Ammon's horn (tissue), 1 donor: ENCODE measurements around the gene SYT1.

Experiments used
- DNase-seq: peaks from one replicate; pipeline ENCODE4 v3.0.0-alpha.2; 2016; ENCODE audit warnings: low spot score

The SYT1 gene

DNA sequence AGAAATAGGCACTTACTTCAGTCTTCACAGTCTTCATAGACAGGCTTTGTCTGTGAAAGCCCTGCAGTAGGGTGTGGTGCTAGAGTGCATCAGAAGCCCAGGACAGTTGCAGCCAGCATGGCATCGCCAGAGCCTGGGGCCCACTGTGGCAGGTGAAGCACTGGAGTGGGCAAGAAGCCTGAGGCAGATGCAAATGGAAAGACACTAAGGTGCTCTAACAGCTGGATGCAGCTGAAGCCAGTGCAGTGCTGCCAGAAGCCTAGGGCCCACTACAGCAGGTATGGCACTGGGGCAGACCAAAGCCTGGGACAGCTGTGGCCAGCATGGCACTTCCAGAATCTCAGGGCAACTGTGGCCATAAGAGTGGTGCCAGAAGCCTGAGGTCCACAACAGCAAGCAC is 358.6 kb downstream of the SYT1 start:
- no peak for DNase-seq

GRCh38 chr12:79223761-79224160 is 359.2 kb downstream of the SYT1 start:
- DNase-seq: no peak

GRCh38 chr12:79227091-79227490 is 362.5 kb downstream of the SYT1 start:
- DNase-seq: no peak

- no peak for DNase-seq
Observed at GRCh38 chr12:79227646-79228045, 363.1 kb downstream of the SYT1 start.

GRCh38 chr12:79233341-79233781 is 368.8 kb downstream of the SYT1 start:
- DNase-seq: no peak

DNA sequence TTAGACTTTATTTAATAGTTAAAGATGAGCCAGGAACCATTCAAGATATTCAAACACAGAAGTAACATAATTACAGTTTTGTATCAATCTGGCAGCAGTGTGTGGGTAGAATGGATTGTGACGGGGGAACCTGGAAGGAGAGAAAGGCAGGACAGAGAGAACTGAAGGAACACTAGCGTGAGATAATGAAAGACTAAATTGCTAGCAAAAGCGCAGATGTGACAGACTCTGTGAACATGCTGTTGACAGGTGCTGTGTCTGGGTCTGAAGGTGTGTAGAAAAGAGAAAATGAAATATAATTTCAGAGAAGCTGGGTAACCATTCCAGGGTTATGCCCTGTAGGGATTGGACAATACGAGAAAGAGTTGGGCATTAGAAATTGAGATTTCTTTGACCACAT is 372.3 kb downstream of the SYT1 start:
- no peak for DNase-seq

DNA sequence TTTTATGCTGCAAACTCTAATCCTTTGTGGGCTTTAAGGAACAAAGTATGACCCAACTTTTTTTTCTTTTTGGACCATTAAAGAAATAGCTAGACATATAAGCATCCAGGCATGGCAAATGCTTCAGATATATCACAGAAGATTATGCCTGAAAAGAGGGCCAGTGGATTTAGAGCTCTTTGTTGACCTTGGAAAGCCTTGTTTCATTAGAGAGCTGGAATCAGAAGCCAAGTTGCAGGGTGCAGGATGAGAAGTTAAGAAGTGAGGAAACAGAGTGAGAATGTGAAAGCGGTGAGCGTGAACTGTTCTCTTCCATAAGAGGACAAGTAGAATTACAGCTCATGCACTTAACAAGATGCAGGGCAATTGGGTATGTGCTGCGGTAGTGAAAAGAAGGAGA is 373.7 kb downstream of the SYT1 start:
- no peak for DNase-seq

GRCh38 chr12:79247494-79247893 is 382.9 kb downstream of the SYT1 start:
- DNase-seq: no peak

GRCh38 chr12:79250186-79250585 is 385.6 kb downstream of the SYT1 start:
- DNase-seq: no peak

- no peak for DNase-seq
Observed at GRCh38 chr12:79250960-79251755, 386.6 kb downstream of the SYT1 start.

GRCh38 chr12:79252358-79253075 is 387.9 kb downstream of the SYT1 start:
- DNase-seq: no peak

- no peak for DNase-seq
Observed at GRCh38 chr12:79255288-79255687, 390.7 kb downstream of the SYT1 start.

DNA sequence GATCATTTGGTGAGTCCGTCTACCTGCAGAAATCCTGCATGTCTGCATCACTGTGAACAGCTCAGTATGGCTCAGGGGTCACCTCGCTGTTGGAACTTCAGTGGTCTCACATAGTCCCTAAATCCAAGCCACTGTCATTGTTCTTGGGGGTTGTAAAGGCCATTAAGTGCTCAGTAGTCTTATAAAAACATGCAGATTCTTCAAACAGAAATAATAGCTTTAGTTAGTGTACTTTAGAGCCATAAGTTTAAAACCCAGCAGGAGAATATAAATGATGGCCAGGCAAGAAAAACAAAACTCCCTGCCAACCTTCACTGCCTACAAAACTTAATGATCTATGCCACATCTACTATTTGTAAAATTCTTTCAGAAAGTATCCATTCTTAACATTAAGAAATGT is 396.3 kb downstream of the SYT1 start:
- no peak for DNase-seq

- DNase-seq: no peak
Observed at GRCh38 chr12:79262938-79263337, 398.4 kb downstream of the SYT1 start.

DNA sequence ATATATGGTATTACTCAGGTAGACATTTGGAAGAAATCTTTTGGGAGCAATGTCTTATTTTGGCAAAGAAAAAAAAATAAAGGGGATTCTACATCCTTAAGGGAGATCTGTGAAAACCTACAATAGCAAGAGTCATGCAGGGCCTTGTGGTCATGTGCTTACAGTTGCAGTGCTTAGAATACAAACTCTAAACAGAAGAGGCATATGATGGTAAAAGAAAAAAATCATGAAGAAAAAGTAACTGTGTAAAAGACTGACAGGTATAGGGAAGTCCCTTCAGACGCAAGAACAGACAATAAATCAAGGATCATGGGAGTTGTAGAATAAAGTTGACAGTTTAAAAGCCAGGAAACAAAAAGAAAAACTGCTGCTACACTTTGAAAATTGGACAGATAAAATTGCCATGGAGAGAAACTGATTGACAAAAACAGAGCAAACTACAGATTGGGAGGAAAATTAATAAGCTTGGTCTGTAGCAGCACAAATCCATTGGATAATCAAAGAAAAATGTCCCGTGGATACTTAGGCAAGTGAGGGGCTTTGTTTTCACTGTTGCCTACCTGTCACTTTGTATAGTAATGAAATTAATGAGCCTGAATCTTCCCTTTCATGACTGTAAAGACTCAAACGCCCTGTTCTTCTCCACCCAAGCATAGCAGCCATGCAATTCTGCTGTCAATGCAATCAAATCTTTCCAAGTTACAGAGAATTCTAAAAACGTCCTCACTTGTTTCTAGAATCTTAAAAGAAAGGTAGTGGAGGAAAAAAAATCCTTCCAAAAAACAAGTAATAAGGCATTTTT is 402.0 kb downstream of the SYT1 start:
- no peak for DNase-seq

- no peak for DNase-seq
Observed at GRCh38 chr12:79267580-79267979, 403.0 kb downstream of the SYT1 start.

- DNase-seq: no peak
Observed at GRCh38 chr12:79274501-79275064, 410.0 kb downstream of the SYT1 start.

- DNase-seq: no peak
Observed at GRCh38 chr12:79275631-79276030, 411.1 kb downstream of the SYT1 start.

DNA sequence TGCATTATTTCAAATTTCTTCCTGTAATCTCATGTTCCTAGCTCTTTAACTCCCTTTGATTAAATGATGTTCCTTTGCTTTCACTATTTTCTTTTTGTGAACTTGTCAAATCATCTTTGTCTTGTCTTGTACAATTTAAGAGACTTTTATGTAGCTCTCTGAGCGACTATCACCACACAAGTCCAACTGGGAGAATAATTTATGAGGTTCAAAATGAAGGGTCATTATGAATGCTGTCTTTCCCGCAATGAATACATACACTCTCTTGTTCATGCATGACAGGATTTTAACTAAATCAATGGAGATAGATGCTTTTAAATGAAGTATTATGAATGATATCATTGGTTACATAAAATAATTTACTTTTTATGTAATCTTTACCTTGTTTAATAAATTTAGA is 418.8 kb downstream of the SYT1 start:
- no peak for DNase-seq

GRCh38 chr12:79288911-79289310 is 424.3 kb downstream of the SYT1 start:
- no peak for DNase-seq

- no peak for DNase-seq
Observed at GRCh38 chr12:79291711-79292110, 427.1 kb downstream of the SYT1 start.

DNA sequence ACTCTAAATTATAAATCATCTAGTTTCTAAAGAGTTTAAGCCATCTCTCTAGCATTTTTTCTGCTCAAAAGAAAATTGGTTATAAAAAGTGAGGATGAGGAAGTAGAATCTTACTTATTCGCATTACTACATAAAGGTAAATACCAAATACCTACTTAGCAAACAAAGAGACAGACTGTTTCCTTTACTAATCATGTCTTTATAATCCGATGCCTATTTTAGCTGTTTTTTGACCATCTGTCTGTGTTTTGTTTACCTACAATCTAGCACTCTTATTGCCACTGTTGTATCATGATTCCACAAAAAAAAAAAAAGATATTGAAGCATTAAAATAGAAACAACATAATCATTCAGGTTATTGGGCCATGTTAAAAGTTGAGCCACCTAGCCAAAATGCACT is 430.0 kb downstream of the SYT1 start:
- no peak for DNase-seq
